Suprapubic skin (tissue), 4 donors: Measurements from ENCODE around the gene CACNA2D1. TPM values are rescaled to one million over a fixed set of nuclear protein-coding genes. Genes with fewer than 3 reads are reported as not detected.

Experiments used
- DNase-seq, 2 donors: peaks; one replicate each; pipeline ENCODE4 v3.0.0-alpha.2; 2019; ENCODE audit warnings: low spot score in 2 of 2
- H3K27ac ChIP-seq: fragments of 200-600 bp; sonication (generic); one replicate; pipeline ENCODE4 v1.5.1; 2019
- H3K27me3 ChIP-seq: fragments of 200-600 bp; sonication (generic); one replicate; pipeline ENCODE4 v1.5.1; 2019
- H3K36me3 ChIP-seq: fragments of 200-600 bp; sonication (generic); one replicate; pipeline ENCODE4 v1.5.1; 2019
- H3K4me1 ChIP-seq: fragments of 200-600 bp; sonication (generic); one replicate; pipeline ENCODE4 v1.5.1; 2019
- H3K4me3 ChIP-seq: fragments of 200-600 bp; sonication (generic); one replicate; pipeline ENCODE4 v1.5.1; 2019; ENCODE audit warnings: mild to moderate bottlenecking
- H3K9me3 ChIP-seq: fragments of 200-600 bp; sonication (generic); one replicate; pipeline ENCODE4 v1.5.1; 2019
- CTCF ChIP-seq, 2 donors: fragments of 200-600 bp in 1 of 2; fragments of 450-650 bp in 1 of 2; sonication (generic) in 1 of 2; IDR thresholded peaks; one replicate each; pipeline ENCODE4 v1.5.1; 2016 to 2019; ENCODE audit warnings: antibody characterized with exemption in 2 of 2, mild to moderate bottlenecking in 1 of 2, moderate library complexity in 1 of 2
- EP300 ChIP-seq: sonication (generic); formaldehyde crosslinking; IDR thresholded peaks from one replicate; pipeline ENCODE4 v1.6.1; 2017; ENCODE audit warnings: antibody characterized with exemption
- POLR2A ChIP-seq, 2 donors: fragments of 450-650 bp; IDR thresholded peaks; one replicate each; pipeline ENCODE4 v1.6.1; 2017; ENCODE audit warnings: antibody characterized with exemption in 2 of 2, mild to moderate bottlenecking in 2 of 2, moderate library complexity in 2 of 2
- POLR2AphosphoS5 ChIP-seq, 3 donors: sonication (generic); formaldehyde crosslinking; IDR thresholded peaks; one replicate each; pipeline ENCODE4 v1.6.1; 2017; ENCODE audit warnings: antibody characterized with exemption in 3 of 3
- WGBS: methylation state at CpG from one replicate; pipeline ENCODE4 v1.1.5; 2018; 5-methylcytosine and 5-hydroxymethylcytosine counted together
- total RNA-seq, 4 donors: library from RNA; depleted of rRNA; stranded (reverse); fragments of >200 nt; gene quantifications; one replicate each; pipeline ENCODE4 v1.1.0, GENCODE V29; 2016

The CACNA2D1 gene
- total RNA-seq, 4 donors from 2014 or later: 9.3 to 16.9 (median 10.6) TPM

GRCh38 chr7:82223580-82223979, 220.0 kb downstream of the CACNA2D1 start:
- 85% methylated on average over 3 of the region's 3 CpGs for WGBS
- no peaks in the 10 kb centered on the region for H3K9me3 ChIP-seq

GRCh38 chr7:82221152-82221674, 222.4 kb downstream of the CACNA2D1 start:
- H3K4me3 ChIP-seq: no peak overlapping the region
- H3K27me3 ChIP-seq: no peaks in the 10 kb centered on the region
- DNase-seq: no peak
- no peak for TF ChIP-seq POLR2AphosphoS5 (IDR thresholded peaks at IDR 0.05)
- no peak for TF ChIP-seq EP300
- TF ChIP-seq POLR2A (IDR thresholded peaks at IDR 0.05): no peak
- WGBS: 92% methylated on average over 9 of the region's 9 CpGs
- no peaks in the 10 kb centered on the region for H3K9me3 ChIP-seq
- H3K36me3 ChIP-seq: no peaks in the 10 kb centered on the region
- no peak overlapping the region for H3K27ac ChIP-seq
- H3K4me1 ChIP-seq: no peaks in the 10 kb centered on the region

More at GRCh38 chr7:82223580-82223979, 220.0 kb downstream of the CACNA2D1 start:
- no peak for DNase-seq
- H3K27me3 ChIP-seq: no peaks in the 10 kb centered on the region
- H3K27ac ChIP-seq: no peak overlapping the region
- TF ChIP-seq EP300: no peak
- no peak for TF ChIP-seq POLR2AphosphoS5 (IDR thresholded peaks at IDR 0.05)
- no peak for TF ChIP-seq POLR2A (IDR thresholded peaks at IDR 0.05)
- no peak for TF ChIP-seq CTCF (IDR thresholded peaks at IDR 0.05)
- H3K4me1 ChIP-seq: no peaks in the 10 kb centered on the region
- H3K4me3 ChIP-seq: no peak overlapping the region
- no peaks in the 10 kb centered on the region for H3K36me3 ChIP-seq

GRCh38 chr7:82212466-82212865, 231.1 kb downstream of the CACNA2D1 start:
- no peaks in the 10 kb centered on the region for H3K36me3 ChIP-seq
- no peak overlapping the region for H3K4me3 ChIP-seq
- no peaks in the 10 kb centered on the region for H3K4me1 ChIP-seq
- H3K27me3 ChIP-seq: no peaks in the 10 kb centered on the region
- no peak for DNase-seq
- no peak overlapping the region for H3K27ac ChIP-seq
- no peaks in the 10 kb centered on the region for H3K9me3 ChIP-seq
- TF ChIP-seq POLR2AphosphoS5 (IDR thresholded peaks at IDR 0.05) (no peak), EP300 (no peak), CTCF (IDR thresholded peaks at IDR 0.05) (no peak), POLR2A (IDR thresholded peaks at IDR 0.05) (no peak)

- no peaks in the 10 kb centered on the region for H3K36me3 ChIP-seq
- H3K9me3 ChIP-seq: no peaks in the 10 kb centered on the region
- no peak overlapping the region for H3K4me3 ChIP-seq
- no peak for TF ChIP-seq EP300
- no peak for TF ChIP-seq POLR2AphosphoS5 (IDR thresholded peaks at IDR 0.05)
- H3K27me3 ChIP-seq: no peaks in the 10 kb centered on the region
- H3K4me1 ChIP-seq: no peaks in the 10 kb centered on the region
- DNase-seq: no peak
- H3K27ac ChIP-seq: no peak overlapping the region
- WGBS: 95% methylated on average over 1 of the region's 1 CpG
Measured at GRCh38 chr7:82211333-82211732, 232.2 kb downstream of the CACNA2D1 start.

GRCh38 chr7:82210416-82211184, 233.0 kb downstream of the CACNA2D1 start:
- TF ChIP-seq POLR2AphosphoS5 (IDR thresholded peaks at IDR 0.05) (no peak), POLR2A (IDR thresholded peaks at IDR 0.05) (no peak), EP300 (no peak), CTCF (IDR thresholded peaks at IDR 0.05) (no peak)
- H3K27me3 ChIP-seq: no peaks in the 10 kb centered on the region
- no peaks in the 10 kb centered on the region for H3K9me3 ChIP-seq
- WGBS: 41% methylated on average over 2 of the region's 2 CpGs
- no peaks in the 10 kb centered on the region for H3K4me1 ChIP-seq
- DNase-seq: no peak
- H3K36me3 ChIP-seq: no peaks in the 10 kb centered on the region
- no peak overlapping the region for H3K27ac ChIP-seq
- H3K4me3 ChIP-seq: no peak overlapping the region

GRCh38 chr7:82209179-82209747, 234.3 kb downstream of the CACNA2D1 start:
- Histone ChIP-seq H3K9me3 (no peaks in the 10 kb centered on the region), H3K27me3 (no peaks in the 10 kb centered on the region), H3K4me1 (peaks cover 4% of the 10 kb centered on the region), H3K4me3 (no peak overlapping the region), H3K27ac (no peak overlapping the region), H3K36me3 (no peaks in the 10 kb centered on the region)
- TF ChIP-seq POLR2A (IDR thresholded peaks at IDR 0.05) (no peak), POLR2AphosphoS5 (IDR thresholded peaks at IDR 0.05) (no peak), CTCF (IDR thresholded peaks at IDR 0.05) (no peak), EP300 (no peak)
- DNase-seq: no peak
- WGBS: 80% methylated on average over 5 of the region's 5 CpGs
